ENCODE measurements around the gene CD48.

CD48 gene

DNA sequence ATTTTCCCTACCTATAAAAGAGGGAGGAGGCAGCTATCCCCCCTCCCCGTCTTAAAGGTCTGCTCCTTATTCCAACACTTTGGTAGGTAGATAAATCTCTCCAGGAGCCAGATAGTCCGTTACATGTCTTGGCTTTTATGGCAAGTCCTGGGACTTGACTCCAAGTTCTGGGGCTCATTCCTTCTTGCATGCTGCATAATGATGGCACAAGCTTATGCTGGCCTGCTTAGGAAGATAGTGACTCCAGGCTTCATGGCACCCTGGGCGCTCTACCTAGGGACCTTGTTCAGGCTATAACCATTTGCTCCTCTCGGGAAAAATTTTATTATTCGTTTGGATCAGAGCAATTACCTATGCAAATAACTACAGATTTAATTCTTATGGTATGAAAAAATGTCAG, 68.5 kb downstream of the CD48 start:
- Mint-ChIP-seq H3K4me3 (peak overlapping the region; percentile 89), H3K27me3 (no peaks in the 10 kb centered on the region), H3K36me3 (peaks cover 60% of the 10 kb centered on the region), H3K4me1 (peaks cover 78% of the 10 kb centered on the region), H3K9me3 (no peaks in the 10 kb centered on the region), H3K27ac (peak overlapping the region; percentile 92)
- CTCF ChIA-PET = interaction anchor here (0.8 to 1.0 kb wide), 2 partner anchors 16 to 31 kb away, joined by 3 to 4 read pairs; no protein-coding TSS in a partner anchor
- DNase-seq = no peak

DNA sequence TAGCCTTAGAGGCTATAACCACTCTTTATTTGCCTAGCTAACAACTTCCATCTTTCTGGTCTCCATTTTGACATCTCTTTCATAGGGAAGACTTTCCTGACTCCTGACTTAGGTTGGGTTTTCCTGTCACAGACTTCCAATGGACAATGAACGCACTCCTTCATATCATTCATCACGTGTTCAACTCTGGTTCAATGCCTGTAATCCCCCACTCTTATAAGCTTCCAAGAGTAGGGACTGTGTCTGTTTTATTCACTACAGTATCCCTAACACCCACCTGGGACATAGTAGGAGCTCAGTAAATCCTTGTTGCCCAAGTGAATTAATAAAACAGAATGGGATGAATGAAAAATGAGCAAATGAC, 69.4 kb downstream of the CD48 start:
- H3K4me3 Mint-ChIP-seq = peak overlapping the region; percentile 89
- peaks cover 66% of the 10 kb centered on the region for H3K36me3 Mint-ChIP-seq
- H3K27me3 Mint-ChIP-seq = no peaks in the 10 kb centered on the region
- CTCF ChIA-PET = interaction anchor here (1.2 kb wide), 1 partner anchor 32 kb away, joined by 3 read pairs; no protein-coding TSS in a partner anchor
- peaks cover 80% of the 10 kb centered on the region for H3K4me1 Mint-ChIP-seq
- no peaks in the 10 kb centered on the region for H3K9me3 Mint-ChIP-seq
- no peak for DNase-seq
- H3K27ac Mint-ChIP-seq = peak overlapping the region; percentile 92

DNA sequence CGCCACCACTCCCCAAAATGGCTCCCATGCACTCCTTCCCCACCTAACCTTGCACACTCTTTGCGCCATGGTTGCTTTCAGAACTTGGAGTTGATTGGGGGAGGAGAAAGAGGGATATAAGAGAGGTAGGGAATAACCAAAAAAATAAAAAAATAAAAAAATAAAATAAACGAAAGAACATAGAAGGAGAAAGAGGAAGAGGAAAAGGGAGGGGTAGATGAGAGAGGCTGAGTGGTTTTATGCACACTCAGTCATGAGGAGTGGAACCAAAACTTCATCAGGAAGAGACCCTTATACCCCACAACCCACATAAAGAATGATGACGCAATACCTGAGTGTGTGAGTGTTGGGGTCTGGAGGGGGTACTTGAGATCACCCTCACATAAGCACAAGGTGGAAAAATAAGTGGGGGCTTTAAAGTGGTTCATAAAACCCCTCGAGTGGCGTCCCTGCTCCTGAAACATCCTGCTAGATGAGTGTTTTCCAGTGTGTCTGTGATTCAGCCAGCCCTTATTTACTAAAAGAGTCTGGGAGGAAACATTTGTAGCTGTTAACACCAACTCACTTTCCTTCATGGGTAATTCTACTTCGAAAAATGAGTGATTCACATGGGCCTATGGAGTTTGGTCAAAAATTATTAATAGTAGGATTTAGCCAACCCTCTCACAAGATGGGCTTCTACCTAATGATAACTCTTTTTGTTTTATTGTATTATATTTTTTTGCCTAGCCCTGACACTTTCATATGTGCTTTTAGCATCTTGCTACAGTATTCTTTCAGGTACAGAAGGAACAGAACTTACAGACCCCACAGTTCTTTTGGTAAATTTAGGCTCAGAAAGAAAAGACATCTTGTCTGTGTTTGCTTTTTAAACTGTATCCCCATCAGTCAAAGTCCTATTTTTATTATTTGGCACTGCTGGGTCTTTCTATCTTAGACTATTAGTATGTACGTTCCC, 70.0 kb downstream of the CD48 start:
- peaks cover 73% of the 10 kb centered on the region for H3K36me3 Mint-ChIP-seq
- peaks cover 84% of the 10 kb centered on the region for H3K4me1 Mint-ChIP-seq
- H3K4me3 Mint-ChIP-seq = peak overlapping the region; percentile 89
- no peak for DNase-seq
- H3K27me3 Mint-ChIP-seq = no peaks in the 10 kb centered on the region
- H3K9me3 Mint-ChIP-seq = no peaks in the 10 kb centered on the region
- H3K27ac Mint-ChIP-seq = peak overlapping the region; percentile 92
- CTCF ChIA-PET = interaction anchor here (1.2 to 2.5 kb wide), 5 partner anchors 13 to 33 kb away, joined by 3 to 23 read pairs (median 4); no protein-coding TSS in a partner anchor

DNA sequence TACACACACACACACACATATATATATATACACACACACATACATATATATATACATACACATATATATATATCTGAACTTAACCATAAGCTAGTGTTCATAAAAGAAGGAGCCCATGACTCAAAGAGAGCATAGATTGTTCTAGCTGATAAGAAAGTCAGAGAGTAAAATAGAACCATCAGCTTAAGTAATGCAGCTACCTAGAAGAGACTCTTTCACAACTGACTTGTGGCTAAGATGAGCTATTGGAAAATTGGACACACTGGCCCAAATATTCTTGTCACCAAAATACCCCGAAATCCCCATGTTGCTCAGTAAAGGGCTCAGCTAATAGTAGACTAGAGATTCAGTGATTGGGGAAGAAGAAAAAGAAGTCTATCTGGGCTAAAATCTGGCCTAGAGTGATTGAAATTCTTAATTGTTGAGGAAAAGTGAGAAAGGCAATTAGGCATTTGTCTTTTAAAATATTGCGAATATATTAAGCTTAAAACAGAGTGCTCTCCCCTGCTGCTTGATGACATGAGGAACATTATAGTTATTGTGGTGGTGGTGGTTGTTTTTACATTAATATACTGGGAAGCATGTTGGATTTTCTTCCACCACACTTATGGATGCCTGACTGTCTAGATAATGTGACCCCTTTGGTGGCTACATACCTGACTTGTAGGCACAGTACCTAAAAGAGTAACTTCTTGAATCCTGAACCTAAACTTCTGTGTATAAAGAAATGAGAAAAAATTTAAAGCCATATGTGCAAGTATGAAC, 71.1 kb downstream of the CD48 start:
- Mint-ChIP-seq H3K9me3 (no peaks in the 10 kb centered on the region), H3K4me3 (peak overlapping the region; percentile 89), H3K27ac (peak overlapping the region; percentile 92), H3K4me1 (peaks cover 94% of the 10 kb centered on the region), H3K27me3 (no peaks in the 10 kb centered on the region), H3K36me3 (peaks cover 78% of the 10 kb centered on the region)
- no peak for DNase-seq
- CTCF ChIA-PET = interaction anchor here (0.7 to 2.5 kb wide), 9 partner anchors 12 to 41 kb away, joined by 3 to 23 read pairs (median 4); no protein-coding TSS in a partner anchor

- Mint-ChIP-seq H3K27ac (peak overlapping the region; percentile 94), H3K36me3 (peaks cover 77% of the 10 kb centered on the region), H3K9me3 (no peaks in the 10 kb centered on the region), H3K4me1 (peaks cover 96% of the 10 kb centered on the region), H3K27me3 (no peaks in the 10 kb centered on the region), H3K4me3 (peak overlapping the region; percentile 68)
- CTCF ChIA-PET = interaction anchor here (0.7 to 2.5 kb wide), 7 partner anchors 12 to 42 kb away, joined by 3 to 23 read pairs (median 4); no protein-coding TSS in a partner anchor
- DNase-seq = no peak
These were observed 72.0 kb downstream of the CD48 start for GRCh38 chr1:160639652-160640051.

DNA sequence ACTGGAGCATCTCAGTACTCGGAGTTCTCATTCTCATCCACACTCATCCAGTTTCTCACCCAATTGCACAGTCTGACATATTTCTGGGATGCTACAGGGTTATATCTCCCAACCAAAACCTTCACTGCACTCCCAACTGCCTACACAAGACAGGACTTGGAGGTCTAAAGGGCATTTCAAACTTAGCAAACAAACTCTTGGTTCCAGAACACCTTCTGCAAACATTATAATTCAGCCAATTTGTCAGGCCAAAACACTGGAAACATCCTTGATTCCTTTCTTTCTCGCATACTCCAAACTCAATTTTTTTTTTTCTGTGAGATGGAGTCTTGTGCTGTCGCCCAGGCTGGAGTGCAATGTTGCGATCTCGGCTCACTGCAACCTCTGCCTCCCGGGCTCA, 72.7 kb downstream of the CD48 start:
- Mint-ChIP-seq H3K27me3 (no peaks in the 10 kb centered on the region), H3K36me3 (peaks cover 77% of the 10 kb centered on the region), H3K27ac (peak overlapping the region; percentile 94), H3K9me3 (no peaks in the 10 kb centered on the region), H3K4me1 (peaks cover 96% of the 10 kb centered on the region), H3K4me3 (peak overlapping the region; percentile 68)
- no peak for DNase-seq
- CTCF ChIA-PET = interaction anchor here (1.9 to 2.5 kb wide), 2 partner anchors 11 to 16 kb away, joined by 9 to 23 read pairs; no protein-coding TSS in a partner anchor

- peaks cover 96% of the 10 kb centered on the region for H3K4me1 Mint-ChIP-seq
- CTCF ChIA-PET = interaction anchor here (1.0 to 2.5 kb wide), 2 partner anchors 10 to 36 kb away, joined by 4 to 23 read pairs; no protein-coding TSS in a partner anchor
- H3K4me3 Mint-ChIP-seq = peak overlapping the region; percentile 68
- H3K27me3 Mint-ChIP-seq = no peaks in the 10 kb centered on the region
- no peaks in the 10 kb centered on the region for H3K9me3 Mint-ChIP-seq
- DNase-seq = no peak
- H3K27ac Mint-ChIP-seq = peak overlapping the region; percentile 94
- H3K36me3 Mint-ChIP-seq = peaks cover 80% of the 10 kb centered on the region
These were observed 73.1 kb downstream of the CD48 start for GRCh38 chr1:160638540-160638857.

DNA sequence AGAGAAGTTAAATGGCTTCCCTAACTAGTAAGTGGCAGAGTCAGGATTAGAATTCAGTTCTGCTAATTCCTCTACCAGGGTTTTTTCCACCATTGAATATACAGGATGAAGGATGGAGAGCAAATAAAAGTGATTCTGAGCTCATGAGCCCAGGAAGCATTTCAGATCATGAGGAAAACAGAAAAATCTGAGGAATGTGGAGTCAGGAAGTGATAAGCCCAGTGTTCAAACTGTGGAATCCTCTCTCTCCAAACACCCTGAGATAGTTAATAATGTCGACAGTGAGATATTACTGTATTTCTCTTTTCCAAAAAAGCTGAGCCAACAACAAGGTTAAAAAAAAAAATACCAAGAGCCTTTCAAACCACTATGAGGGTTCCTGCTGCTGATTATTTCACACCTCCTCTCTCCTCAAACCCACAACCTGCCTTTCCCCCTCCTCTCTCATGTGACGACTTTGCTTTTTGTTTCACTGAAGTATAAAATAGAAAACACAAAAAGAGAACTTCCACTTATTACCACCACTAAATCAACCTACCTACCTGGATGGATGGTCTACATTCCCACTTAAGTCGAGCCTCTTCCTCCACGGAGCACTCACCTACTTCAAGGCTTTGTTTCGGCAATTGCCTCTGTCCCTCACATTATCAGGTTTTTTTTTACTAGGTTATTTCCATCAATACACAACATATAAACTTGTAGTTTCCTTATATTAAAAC, 73.6 kb downstream of the CD48 start:
- H3K36me3 Mint-ChIP-seq = peaks cover 80% of the 10 kb centered on the region
- CTCF ChIA-PET = interaction anchor here (1.0 kb wide), 1 partner anchor 37 kb away, joined by 4 read pairs; no protein-coding TSS in a partner anchor

DNA sequence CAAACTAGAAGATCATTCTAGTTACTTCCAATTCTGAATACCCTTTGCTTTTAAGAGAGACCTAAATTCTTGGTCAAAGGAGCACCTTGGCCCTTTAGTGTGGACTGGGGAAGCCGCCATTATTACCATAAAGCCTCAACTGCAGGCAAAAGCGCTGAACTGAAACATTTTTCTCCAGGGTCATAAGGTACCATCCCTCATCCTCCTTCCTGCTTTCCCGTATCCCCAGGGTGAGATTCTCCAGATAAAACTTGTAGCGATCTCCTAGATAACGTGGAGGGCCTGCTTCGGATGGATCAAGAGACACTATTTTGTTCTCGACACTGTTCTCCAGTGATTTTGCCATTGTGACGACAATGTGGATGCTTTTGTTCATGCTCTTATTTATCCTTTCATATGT, 74.6 kb downstream of the CD48 start:
- Mint-ChIP-seq H3K27me3 (no peaks in the 10 kb centered on the region), H3K4me1 (peaks cover 94% of the 10 kb centered on the region), H3K27ac (peak overlapping the region; percentile 94), H3K4me3 (peak overlapping the region; percentile 68), H3K36me3 (peaks cover 77% of the 10 kb centered on the region), H3K9me3 (no peaks in the 10 kb centered on the region)
- no peak for DNase-seq
- CTCF ChIA-PET = no interaction called here

More for the DNA sequence above, 73.6 kb downstream of the CD48 start:
- no peaks in the 10 kb centered on the region for H3K27me3 Mint-ChIP-seq
- peaks cover 96% of the 10 kb centered on the region for H3K4me1 Mint-ChIP-seq
- H3K27ac Mint-ChIP-seq = peak overlapping the region; percentile 94
- DNase-seq = peak; percentile 70
- H3K9me3 Mint-ChIP-seq = no peaks in the 10 kb centered on the region
- H3K4me3 Mint-ChIP-seq = peak overlapping the region; percentile 68

GRCh38 chr1:160636547-160636946, 75.1 kb downstream of the CD48 start:
- DNase-seq = no peak
- peaks cover 82% of the 10 kb centered on the region for H3K36me3 Mint-ChIP-seq
- peak overlapping the region; percentile 11 for H3K27ac Mint-ChIP-seq
- H3K4me3 Mint-ChIP-seq = no peak overlapping the region
- no peaks in the 10 kb centered on the region for H3K9me3 Mint-ChIP-seq
- peaks cover 94% of the 10 kb centered on the region for H3K4me1 Mint-ChIP-seq
- no peaks in the 10 kb centered on the region for H3K27me3 Mint-ChIP-seq
- CTCF ChIA-PET = no interaction called here

GRCh38 chr1:160636076-160636475, 75.5 kb downstream of the CD48 start:
- Mint-ChIP-seq H3K9me3 (no peaks in the 10 kb centered on the region), H3K36me3 (peaks cover 86% of the 10 kb centered on the region), H3K27me3 (no peaks in the 10 kb centered on the region), H3K4me3 (no peak overlapping the region), H3K27ac (no peak overlapping the region), H3K4me1 (peaks cover 94% of the 10 kb centered on the region)
- CTCF ChIA-PET = no interaction called here
- no peak for DNase-seq

DNA sequence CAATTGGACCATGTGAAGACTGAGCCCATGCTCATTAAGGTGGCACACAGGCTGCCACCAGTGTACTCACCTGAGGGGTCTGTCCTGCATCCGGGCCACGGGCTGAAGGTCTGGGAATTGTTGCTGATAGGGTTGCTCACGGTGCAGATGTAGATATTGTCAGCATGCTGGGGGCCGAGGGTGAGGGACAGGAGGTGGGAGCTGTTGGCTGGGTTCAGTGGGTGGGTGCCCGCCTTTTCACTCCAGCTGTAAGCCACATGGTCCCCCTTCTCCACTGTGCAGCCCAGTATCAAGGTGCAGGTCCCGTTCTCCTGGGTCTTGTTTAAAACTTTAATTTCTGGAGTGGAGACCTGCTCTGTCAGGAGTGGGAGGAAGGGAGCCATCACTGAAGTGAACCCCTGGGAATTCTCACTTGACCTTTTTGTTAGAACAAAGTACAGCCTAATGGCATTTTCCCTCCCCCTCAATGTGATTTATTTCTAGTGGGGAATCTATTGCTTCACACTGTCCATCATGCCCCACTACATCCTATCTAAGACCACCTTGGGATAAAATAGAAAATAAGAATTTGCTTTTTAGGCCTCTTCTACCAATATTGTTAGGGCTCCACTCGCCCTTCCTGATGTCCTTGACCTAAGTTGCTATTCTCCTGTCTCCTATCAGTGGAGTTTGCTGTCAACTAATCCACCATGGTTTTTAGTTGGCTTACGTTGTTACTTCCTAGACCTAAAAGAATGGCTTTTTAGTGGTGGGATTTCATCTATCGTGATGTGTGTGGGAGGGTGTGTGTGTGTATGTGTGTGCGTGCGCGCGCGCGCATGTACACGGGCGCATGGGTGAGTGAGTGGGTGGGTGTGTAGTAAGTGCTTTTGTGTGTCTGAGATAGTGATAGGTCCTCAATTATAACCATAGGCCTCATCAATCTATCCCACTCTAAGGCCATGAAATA, 76.8 kb downstream of the CD48 start:
- CTCF ChIA-PET = no interaction called here

More for the DNA sequence above, 76.8 kb downstream of the CD48 start:
- Mint-ChIP-seq H3K27ac (peak overlapping the region; percentile 60), H3K36me3 (peaks cover 89% of the 10 kb centered on the region), H3K4me1 (peaks cover 96% of the 10 kb centered on the region), H3K9me3 (no peaks in the 10 kb centered on the region), H3K4me3 (no peak overlapping the region), H3K27me3 (no peaks in the 10 kb centered on the region)
- DNase-seq = no peak
